ENCODE measurements around the gene LILRB5.

- no peak for TF ChIP-seq CTCF (IDR thresholded peaks at IDR 0.05)
- TF ChIP-seq POLR2A (IDR thresholded peaks at IDR 0.05) = no peak
Measured at GRCh38 chr19:54255105-54255775, 1.8 kb downstream of the LILRB5 start.

Measured in body of pancreas (tissue), 4 donors.